Suprapubic skin (tissue), 3 donors: ENCODE measurements around the gene TEDDM1.

ENCODE experiments used
- CTCF ChIP-seq, 2 donors: fragments of 200-600 bp in 1 of 2; fragments of 450-650 bp in 1 of 2; sonication (generic) in 1 of 2; IDR thresholded peaks; one replicate each; pipeline ENCODE4 v1.5.1; 2016 to 2019; ENCODE audit warnings: antibody characterized with exemption in 2 of 2, mild to moderate bottlenecking in 1 of 2, moderate library complexity in 1 of 2
- EP300 ChIP-seq: sonication (generic); formaldehyde crosslinking; IDR thresholded peaks from one replicate; pipeline ENCODE4 v1.6.1; 2017; ENCODE audit warnings: antibody characterized with exemption

- TF ChIP-seq EP300 = no peak
- no peak for TF ChIP-seq CTCF (IDR thresholded peaks at IDR 0.05)
Measured at GRCh38 chr1:182380199-182380598, 20.3 kb downstream of the TEDDM1 start.
